Natural killer cell treated with Interleukin-12 subunit alpha and Interleukin-12 subunit beta and Interleukin-15 and Interleukin-18, amount 100 ng/mL, for 72 hours (primary cell): ENCODE results near the gene PPP3R2. TPM values are rescaled to one million over a fixed set of nuclear protein-coding genes. Genes with fewer than 3 reads are reported as not detected.

Experiments
- total RNA-seq, 2 donors: library from RNA; stranded (reverse); gene quantifications; one replicate each; pipeline ENCODE4 v1.2.3, GENCODE V29; 2022

The PPP3R2 gene
- total RNA-seq, 2 donors from 2014 or later: not detected

Other genes starting within 250 kb of the PPP3R2 start
- gene BAAT, start 210.0 kb downstream of the PPP3R2 start, total RNA-seq: under 1 TPM in 1 of 2 donors, not detected in 1; 0.07 TPM
- gene MRPL50, start 196.4 kb downstream of the PPP3R2 start, total RNA-seq: 10 to 100 TPM in 1 of 2 donors, 1 to 10 TPM in 1; 9.1 to 10.5 TPM
- 10 to 100 TPM; 11.1 to 12.6 TPM for gene ZNF189, start 196.1 kb downstream of the PPP3R2 start, total RNA-seq
- gene ALDOB, start 159.2 kb downstream of the PPP3R2 start, total RNA-seq: not detected
- 10 to 100 TPM; 39.3 to 46.0 TPM for gene RNF20, start 61.1 kb downstream of the PPP3R2 start, total RNA-seq
- not detected for gene GRIN3A, start 143.7 kb upstream of the PPP3R2 start, total RNA-seq